GM12892 (cell line): ENCODE measurements around the gene GFER.

Source experiments
- POLR2A ChIP-seq: IDR thresholded peaks from 2 replicates; pipeline ENCODE4 v1.6.1; 2011; ENCODE audit warnings: low read depth, low read length, control low read depth
- TAF1 ChIP-seq: IDR thresholded peaks from 2 replicates; pipeline ENCODE4 v1.6.1; 2011; ENCODE audit warnings: low read depth, mild to moderate bottlenecking, control low read depth, low read length, borderline replicate concordance

- no peak for TF ChIP-seq POLR2A
- TF ChIP-seq TAF1, result no peak
Observed at GRCh38 chr16:2025251-2025650, 41.3 kb downstream of the GFER start.
